GM18868 (cell line): ENCODE measurements around the gene C16orf92.
"Not testable (repeated sequence)": the region's sequence is repeated elsewhere in the genome, so short reads cannot be mapped to it uniquely, and the experiment has no call there.

Source experiments
- ATAC-seq: cut with Tn5 transposase; IDR thresholded peaks from one replicate; pipeline ENCODE4 v1.9.1; 2021; ENCODE audit warnings: mild to moderate bottlenecking, moderate library complexity; ENCODE audit not compliant: unreplicated experiment

C16orf92 gene

DNA sequence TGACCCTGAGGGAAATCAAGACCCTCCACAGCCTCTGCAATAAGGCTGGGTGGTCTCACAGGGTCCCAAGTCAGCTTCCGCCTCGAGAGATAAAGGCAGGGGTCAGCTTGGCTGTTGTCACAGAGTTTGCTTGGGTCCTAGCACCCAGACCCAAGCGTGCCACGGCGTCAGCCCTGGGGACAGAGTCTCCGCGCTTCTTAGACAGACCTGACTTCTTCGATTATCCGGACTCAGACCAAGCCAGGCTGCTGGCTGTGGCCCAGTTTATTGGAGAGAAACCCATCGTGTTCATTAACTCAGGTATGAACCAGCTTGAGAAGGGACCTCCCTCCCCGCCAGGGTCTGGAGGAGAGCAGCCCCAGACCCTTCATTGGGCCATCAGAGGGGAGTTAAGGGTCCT, 588 bp downstream of the C16orf92 start:
- no peak for ATAC-seq

DNA sequence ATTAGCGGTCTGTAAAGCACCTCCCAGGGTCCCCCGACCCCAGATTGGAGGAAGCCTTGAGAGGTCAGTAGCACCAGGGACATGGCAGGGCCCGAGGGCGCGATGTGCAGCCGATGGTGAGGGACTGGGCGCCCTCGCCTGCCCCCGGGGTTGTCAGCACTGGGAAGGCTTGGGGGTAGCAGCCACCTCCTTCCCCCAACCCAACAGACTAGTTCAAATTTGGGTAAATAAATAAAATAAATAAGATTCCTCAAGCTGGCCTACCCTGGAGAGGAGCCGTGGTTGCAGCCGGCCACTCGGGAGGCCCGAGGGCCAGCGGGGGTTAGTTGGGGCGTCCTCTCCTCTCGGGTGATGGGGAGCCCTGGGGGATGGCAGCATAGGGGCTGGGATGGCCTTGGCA, 1.5 kb downstream of the C16orf92 start:
- ATAC-seq, result no peak

DNA sequence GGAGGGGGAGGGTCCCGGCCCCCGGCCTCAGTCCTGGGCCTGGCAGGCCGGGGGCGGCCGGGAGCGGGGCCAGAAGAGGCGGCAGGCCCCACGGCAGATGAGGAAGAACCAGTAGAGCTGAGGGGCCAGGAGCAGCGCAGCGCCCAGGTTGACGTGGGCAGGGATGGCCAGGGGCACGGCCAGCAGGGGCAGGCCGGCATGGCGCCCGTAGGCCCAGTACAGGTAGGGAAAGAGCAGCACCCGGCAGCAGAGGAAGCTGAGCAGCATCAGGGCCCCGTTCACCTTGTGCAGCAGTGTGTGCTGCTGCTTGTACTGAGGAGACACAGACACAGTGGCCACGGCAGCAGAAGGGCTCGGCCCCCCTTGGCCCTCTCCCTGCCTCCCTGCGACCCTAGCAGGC, 2.2 kb downstream of the C16orf92 start:
- ATAC-seq, result no peak

DNA sequence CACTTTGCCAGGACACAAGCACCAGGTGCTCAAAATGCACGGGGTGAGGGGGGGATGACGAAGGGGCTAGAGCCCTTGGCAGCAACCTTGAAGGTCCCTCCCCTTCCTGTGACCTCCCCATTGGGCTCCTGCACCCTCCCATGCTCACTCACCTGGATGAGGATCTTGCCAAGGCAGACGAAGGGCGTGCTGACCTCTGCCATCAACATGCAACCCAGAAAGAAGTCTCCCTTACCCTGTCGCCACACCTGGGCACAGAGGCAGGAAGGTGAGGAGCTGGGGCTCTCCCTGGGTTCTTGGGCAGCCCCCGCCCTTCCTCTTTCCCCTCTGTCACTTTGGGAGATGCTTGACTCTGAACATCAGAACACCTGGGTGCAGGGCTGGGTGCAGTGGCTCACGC, 2.6 kb downstream of the C16orf92 start:
- no peak for ATAC-seq

DNA sequence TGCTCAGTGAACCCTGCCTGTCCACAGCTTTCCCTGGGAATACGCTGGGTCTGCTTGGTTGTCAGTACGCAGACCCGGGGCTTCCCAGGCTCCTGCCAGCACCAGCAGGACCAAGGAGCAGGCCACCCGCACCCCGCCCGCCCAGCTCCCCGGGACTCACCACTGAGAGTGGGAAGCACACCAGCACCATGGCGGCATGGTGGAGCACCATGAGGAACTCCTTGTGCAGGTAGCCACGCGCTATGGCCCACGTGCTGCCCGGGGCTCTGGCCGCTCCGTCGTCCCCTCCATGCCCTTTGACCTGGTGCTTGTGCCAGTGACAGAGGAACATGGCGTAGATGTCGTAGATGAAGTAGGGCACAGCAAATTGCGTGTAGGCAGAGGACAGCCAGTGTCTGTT, 3.5 kb downstream of the C16orf92 start:
- ATAC-seq, result no peak

DNA sequence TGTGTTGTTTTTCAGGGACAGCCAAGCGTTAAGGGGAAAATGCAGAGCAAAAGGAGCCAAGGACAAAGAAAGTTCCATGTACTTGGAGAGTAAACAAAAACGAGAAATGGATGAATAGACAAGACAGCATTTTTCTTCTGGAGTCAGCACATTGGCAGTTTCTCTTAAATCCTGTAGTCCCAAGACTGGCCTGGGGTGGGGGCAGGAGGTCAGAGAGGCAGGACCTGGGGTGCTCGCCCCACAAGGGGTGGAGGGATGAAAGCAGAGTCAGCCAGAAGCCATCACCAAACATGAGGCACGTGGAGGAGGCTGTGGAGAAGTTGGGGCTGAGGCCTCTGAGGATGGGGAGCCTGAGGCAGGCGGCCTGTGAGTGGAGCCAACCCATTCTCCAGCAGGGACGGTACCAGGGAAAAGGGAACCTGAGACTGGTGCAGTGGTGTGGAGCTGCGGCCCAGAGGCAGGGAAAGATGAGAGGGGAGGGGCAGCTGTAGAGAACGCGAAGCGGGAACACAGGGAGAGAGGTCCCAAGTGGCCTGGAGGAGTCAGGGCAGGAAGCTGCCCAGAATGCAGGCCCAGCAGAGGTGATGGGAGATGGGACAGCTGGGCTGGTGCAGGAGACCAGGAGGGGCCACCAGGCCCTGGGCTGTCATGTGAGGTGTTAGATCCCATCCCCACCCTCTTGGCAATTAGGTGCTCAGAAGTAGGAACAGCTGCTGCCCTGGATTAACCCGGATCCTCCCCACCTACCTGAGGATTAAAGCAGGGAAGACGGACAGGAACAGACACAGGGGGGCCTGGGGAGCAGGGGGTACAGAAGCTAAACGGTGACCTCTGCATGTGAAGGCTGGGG, 4.8 kb downstream of the C16orf92 start:
- ATAC-seq, result no peak

DNA sequence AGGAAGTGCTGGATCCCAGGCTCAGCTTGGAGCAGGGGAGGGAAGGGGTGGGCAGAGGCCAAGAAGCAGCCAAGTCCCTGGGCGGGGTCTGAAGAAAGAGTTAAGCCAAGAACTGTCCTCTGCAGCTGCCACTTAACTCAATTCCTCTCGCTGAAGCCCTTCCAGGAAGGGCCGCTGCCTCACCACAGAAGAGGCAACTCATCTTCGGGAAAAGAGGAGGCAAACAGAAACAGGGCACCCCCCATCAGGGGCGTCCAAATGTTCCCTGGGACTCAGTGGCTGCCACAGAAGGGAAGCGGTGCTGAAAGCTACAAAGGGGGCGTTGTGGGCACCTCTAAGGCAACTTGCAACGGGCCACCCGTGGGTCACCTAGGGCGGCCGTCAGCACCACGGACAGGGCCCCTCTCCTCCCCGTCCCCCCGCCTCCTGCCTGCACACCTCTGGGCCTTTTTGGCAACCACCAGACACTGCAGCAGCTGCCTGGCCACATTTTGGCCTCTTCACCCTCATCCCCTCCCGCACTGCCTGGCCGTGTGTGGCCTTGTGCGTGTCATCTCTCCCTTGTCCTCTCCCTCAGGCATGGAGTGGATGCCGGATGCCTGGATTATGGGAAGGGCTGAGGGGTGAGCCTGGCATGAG, 5.6 kb downstream of the C16orf92 start:
- ATAC-seq, result no peak

DNA sequence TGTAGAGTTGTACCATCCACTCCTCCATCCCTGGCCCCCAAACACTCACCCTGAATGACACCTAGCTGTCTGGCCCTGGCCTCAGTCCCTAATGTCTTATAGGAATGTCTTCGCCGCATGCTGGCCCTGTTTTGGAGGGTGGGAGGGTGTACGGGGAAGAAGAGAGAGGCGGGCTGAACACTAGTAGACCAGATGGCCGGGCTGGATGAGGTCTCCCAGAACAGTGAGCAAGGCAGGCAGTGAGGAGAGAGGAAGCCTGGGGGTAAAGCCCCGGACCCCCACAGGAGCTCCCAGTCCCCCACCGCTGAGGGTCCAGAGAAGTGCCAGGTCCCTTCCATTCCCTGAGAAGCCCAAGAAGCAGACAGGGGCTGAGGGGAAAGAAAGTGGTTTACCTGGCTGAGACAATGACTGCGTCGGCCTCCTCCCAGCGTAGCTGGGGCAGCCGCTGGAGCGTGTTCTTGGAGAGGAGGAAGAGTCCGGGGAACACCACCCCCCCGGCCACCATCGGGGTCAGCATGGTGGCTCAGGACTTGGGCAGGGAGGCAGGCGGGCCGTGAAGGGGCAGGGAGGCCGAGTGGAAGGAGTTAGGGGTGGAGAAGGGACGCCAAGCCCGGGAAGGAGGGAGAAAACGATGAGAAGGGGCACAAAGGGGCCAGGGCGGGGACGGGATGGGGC, 7.2 kb downstream of the C16orf92 start:
- ATAC-seq, result no peak

DNA sequence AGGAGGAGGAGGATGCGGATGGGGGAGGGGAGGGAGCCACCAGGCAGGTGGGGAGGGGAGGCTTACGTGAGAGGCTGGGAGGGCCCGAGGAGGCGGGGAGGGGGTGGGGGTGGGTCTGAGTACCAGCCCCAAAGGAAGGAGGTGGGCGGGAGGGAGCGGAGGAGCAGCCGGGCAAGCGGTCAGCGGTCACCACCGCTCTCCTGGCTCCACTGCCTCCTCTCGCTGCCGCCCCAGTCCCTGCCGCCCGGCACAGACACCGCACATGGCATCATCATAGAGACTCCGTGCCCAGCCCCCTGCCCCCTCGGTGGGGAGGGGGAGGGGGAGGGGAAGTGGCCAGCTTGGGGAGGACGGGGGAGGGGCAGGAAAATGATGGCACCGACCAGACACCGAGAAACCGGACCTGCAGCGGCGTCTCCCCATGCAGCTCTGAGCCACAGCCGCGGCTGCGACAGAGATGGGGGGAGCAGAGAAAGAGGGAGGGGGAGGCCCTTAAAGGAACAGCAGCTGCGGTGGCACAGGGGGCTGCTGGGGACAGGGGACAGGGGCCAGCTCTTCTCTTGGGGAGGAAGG, 7.9 kb downstream of the C16orf92 start, which contains the start of gene TLCD3B:
Gene TLCD3B, minus strand, starts transcription at position 431 of the 573 bp plus-strand sequence. CDS start 744 bp downstream, outside the sequence.
- ATAC-seq, result no peak

DNA sequence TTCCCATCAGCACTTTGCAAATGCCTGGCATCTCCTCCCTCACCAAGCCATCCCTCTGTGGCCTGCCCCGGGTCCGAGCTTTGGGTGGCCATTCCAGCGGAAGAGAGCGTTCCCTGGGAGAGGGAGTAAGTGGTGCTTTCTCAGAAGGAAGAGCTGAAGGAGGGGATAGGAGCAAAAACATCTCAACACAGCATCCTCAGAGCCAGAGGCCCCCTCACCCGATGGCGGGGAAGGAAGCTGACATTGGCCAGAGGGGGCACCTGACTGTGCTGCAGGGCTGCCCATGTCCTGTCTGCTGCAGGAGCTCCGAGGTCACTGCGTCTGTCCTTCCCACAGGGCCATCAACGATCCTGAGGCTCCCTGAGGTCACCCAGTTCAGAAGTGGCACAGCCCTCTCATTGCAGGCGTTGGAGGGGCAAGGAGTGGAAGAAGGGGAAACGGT, 8.5 kb downstream of the C16orf92 start:
- no peak for ATAC-seq

DNA sequence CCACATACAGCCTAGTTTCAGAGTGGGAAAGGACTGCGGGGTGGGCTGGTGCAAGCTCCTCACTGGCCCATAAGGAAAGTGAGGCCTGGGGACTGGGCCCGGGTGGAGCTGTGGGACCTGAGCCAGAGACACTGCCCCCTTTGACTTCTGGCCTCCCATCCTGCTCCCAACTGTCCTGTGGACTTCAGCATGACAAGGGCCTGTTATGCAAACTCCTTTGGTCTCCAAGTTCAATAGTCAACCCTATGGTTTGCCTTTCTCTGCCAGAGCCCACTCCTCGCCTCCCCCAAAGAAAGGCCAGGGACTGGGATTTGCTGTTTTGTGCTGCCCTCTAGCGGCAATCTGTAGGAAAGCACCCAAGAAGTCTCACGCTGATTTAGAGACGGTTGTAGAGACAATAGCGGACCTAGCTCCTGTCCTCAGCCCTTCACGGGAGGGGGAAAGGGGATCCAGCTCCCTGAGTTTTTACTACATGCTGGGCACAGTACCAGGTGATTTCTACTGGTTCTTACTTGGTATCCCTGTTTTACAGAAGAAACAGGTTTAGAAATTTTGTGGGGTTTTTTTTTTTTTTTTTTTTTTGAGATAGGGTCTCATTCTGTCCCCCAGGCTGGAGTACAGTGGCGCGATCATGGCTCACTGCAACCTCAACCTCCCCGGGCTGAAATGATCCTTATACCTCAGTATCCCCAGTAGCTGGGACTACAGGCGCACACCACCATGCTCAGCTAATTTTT, 9.3 kb downstream of the C16orf92 start:
- no peak for ATAC-seq

DNA sequence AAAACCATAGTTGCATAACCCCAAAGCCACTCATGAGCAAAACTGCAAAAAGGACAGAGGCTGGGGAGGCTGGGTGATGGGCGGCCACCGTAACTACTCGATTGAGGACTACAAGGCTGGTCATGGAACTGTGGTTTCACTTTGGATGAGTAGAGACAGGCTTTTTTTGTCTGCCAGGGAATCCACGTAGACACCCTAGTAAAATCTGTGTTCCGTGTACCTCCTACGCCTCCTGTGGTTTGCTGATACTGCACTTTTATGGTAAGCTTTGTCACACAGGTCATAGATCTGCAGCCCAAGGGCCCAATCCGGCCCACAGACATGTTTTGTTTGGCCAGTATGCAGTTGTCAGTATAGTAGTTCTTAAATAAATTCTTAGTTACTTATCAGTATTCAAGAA, 10.3 kb downstream of the C16orf92 start:
- no peak for ATAC-seq

DNA sequence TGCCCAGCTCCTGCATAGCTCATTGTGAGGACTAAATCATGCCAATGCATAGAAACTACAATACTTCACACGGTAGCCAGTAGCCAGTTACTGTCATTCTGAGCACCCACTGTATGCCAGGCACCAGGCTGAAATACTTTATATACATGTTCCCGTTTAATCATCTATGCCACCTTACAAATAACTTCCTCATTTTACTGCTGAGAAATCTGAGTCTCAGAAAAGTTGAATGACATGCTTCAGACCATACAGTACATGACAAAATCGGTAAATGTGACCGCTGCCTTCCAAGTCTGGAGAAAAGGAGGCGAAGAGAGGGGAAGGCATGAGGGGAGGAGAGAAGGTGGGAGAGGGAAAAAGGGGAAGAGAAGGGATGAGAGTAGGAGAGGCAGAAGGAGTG, 17.2 kb downstream of the C16orf92 start:
- ATAC-seq, result no peak

DNA sequence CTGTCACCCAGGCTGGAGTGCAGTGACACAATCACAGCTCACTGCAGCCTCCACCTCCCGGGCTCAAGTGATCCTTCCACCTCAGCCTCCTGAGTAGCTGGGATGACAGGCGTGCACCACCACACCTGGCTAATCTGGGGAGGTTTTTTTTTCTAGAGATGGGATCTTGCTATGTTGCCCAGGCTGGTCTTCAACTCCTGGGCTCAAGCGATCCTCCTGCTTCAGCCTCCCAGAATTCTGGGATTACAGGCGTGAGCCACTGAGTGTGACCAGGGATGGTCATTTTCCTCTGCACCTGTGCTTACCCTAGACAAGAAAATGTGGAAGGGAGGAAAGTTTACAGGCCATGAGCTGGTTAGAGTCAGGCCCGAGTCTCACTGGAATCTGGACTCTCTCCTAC, 17.7 kb downstream of the C16orf92 start:
- ATAC-seq, result not testable (repeated sequence)

DNA sequence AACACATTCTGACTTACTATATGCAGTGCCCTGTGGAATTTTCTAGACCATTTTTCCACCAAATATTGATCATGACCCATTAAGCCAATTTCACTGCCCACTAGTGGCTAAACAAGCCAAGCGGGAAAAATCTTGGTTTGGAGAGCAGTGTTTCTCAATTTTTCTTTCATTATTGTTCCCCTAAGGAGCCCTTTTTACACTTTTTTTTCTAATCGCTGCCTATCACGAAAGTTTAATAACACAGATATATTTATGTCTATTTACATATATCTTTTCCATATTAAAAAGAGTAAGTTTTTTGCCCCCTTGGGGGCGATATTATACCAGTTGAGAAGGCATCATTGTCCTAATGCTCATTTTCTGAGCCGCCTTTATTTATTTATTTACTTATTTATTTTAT, 18.8 kb downstream of the C16orf92 start:
- no peak for ATAC-seq

DNA sequence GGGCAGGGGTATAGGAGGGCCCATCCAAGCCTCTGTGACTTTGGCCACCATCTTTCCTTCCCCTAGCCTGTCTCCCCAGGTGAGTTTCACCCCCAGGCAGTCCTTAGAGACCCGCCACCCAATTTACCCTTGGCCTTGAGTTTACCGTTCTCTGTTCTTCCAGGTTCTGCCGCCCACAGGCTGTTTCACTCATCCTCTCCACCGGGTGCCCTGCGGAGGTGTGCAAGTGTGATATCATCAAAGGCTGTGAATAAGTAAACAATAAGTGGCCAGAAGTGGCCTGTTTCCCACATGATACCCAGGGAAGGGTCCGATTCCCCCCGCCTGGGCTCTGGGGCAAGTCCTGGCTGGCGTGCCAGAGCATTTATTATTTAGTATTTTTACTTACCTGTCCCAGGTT, 23.2 kb downstream of the C16orf92 start:
- ATAC-seq, result no peak

DNA sequence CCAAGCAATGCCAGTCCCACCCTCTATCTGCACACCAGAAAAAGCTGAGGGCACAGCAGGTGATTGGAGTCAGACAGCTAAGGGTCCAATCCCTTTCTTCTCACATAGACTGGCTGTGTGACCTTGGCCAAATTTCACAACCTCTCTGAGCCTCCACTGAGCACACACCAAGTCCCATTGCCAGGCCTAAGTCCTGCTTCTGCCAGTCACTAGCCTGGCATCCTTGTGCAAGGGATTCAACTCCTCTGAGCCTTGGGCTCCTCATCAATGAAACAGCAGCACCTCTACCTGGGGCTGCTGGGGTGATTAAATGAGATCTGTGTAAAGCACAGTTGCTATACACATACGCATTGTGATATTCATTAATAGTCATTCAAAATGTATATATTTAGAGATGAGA, 23.6 kb downstream of the C16orf92 start:
- ATAC-seq, result no peak

DNA sequence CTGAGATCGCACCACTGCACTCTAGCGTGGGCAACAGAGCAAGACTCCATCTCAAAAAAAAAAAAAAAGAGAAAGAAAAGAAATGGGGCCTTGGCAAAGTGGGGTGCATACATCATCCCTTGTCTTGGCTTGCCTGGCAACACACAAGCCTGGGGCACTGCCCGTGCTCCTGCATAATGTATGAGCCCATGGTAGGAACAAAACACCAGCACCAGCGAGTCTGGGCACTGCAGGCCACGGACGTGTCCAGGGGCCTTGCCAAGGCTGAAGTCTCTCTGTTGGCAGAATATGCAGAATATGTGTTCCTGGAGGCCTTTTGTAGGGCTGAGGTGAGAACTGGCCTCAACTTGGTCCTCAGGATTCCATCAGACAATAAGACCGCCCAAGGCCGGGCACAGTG, 26.9 kb downstream of the C16orf92 start:
- no peak for ATAC-seq

DNA sequence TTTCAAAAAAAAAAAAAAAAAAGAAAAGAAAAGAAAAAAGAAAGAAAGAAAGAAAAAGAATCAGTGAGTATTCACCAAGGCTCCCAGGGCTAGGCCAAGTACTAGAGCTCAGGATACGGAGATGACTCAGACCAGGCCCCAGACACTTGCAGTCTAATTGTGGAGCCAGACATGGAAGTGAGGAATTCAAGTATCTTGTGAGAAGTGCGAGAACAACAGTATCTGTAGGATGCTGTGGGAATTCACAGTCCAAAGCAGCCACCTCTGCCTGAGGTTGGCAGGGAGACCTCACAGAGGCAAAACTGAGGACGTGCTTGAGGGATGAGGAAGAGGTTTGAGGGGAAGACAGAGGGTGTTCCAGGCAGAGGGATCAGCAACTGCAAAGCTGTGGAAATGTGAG, 28.5 kb downstream of the C16orf92 start:
- ATAC-seq, result no peak

DNA sequence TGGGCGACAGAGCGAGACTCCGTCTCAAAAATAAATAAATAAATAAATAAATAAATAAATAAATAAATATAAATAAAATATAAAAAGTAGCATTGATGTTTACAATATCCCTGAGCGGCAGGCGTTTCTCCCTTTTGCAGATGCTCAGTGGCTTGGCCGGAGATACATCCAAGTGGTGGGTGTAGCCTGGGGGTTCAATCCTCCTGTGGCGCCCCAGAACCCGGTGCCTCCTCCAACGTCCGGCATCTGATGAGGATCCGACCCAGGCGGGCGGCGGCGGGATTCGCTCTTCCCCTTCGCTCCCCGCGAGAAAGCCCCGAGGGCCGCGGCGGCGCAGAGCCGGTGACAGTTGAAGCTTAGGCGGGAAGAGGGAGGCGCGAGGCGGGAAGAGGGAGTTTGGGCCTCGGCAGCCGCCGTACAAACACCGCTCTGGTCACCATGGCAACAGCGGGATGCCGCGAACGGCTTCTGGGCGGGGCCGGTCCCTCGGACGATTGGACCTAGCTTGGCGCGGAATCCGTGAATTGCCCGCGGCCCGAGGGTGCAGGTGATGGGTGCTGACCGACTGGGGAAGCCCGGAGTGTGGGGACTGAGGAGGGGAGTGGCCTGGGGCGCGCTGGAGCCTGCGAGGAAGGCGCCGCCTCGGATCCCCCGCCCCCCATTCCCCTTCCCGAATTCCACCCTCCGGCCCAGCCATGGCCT, 29.8 kb downstream of the C16orf92 start:
- ATAC-seq, result no peak
